H1 (cell line): ENCODE results near the gene TMEM117. TPM values are rescaled to one million over a fixed set of nuclear protein-coding genes. Genes with fewer than 3 reads are reported as not detected.

Experiments used
- CTCF ChIA-PET: fragments of 300-600 bp; sonication (Branson Sonifier 250); formaldehyde crosslinking; loops from one replicate; lab custom pipeline; 2021; ENCODE audit not compliant: partially characterized antibody; lab: Charles Lee
- POLR2A ChIA-PET: fragments of 300-600 bp; sonication (Branson Sonifier 250); formaldehyde crosslinking; loops from one replicate; lab custom pipeline; 2021; ENCODE audit warnings: inconsistent platforms; ENCODE audit not compliant: partially characterized antibody; lab: Charles Lee
- DNase-seq, 2 experiments: peaks; one replicate each; pipeline versions ENCODE4 v3.0.0 to v3.0.0-alpha.2; 2010 to 2022; ENCODE audit warnings: low spot score in 2 of 2, low read depth in 1 of 2, mixed read lengths in 1 of 2
- FAIRE-seq: peaks from 2 replicates; lab custom pipeline; 2011; peaks lifted over from hg19 to GRCh38; lab: Jason Lieb, UNC
- H2AFZ ChIP-seq: 2 replicates; pipeline ENCODE4 v1.8.1; 2012; ENCODE audit warnings: low read length, inconsistent platforms
- H2AK5ac ChIP-seq: 2 replicates; pipeline ENCODE4 v1.6.1; 2013; ENCODE audit warnings: low read depth, low read length
- H2BK120ac ChIP-seq: replicated peaks from 2 replicates; pipeline ENCODE3; 2013; ENCODE audit warnings: low read depth, low read length, inconsistent platforms
- H2BK12ac ChIP-seq: 2 replicates; pipeline ENCODE4 v1.6.1; 2013; ENCODE audit warnings: low read depth, low read length
- H2BK15ac ChIP-seq: 2 replicates; pipeline ENCODE4 v1.6.1; 2013; ENCODE audit warnings: low read length
- H2BK20ac ChIP-seq: 2 replicates; pipeline ENCODE4 v1.6.1; 2013; ENCODE audit warnings: low read length
- H2BK5ac ChIP-seq: 2 replicates; pipeline ENCODE4 v1.6.1; 2013; ENCODE audit warnings: low read depth, low read length
- H3K14ac ChIP-seq: 2 replicates; pipeline ENCODE4 v1.6.1; 2013; ENCODE audit warnings: inconsistent platforms; ENCODE audit not compliant: insufficient read length
- H3K18ac ChIP-seq: 2 replicates; pipeline ENCODE4 v1.6.1; 2013; ENCODE audit warnings: low read length; ENCODE audit errors: extremely low read depth
- H3K23ac ChIP-seq: 2 replicates; pipeline ENCODE4 v1.6.1; 2013; ENCODE audit warnings: inconsistent platforms; ENCODE audit not compliant: insufficient read length
- H3K23me2 ChIP-seq: 2 replicates; pipeline ENCODE4 v1.6.1; 2013; ENCODE audit warnings: low read depth, low read length
- H3K27ac ChIP-seq: 2 replicates; pipeline ENCODE4 v1.6.1; 2011; ENCODE audit warnings: low read depth, low read length, inconsistent platforms
- H3K27me3 ChIP-seq, 4 experiments: replicated peaks in 1 of 4; 1 replicate in 1 of 4; 2 replicates in 3 of 4; pipeline versions ENCODE4 v1.6.1 to v1.8.1; 2011 to 2013; ENCODE audit warnings: low read length in 3 of 4, mild to moderate bottlenecking in 3 of 4, inconsistent platforms in 2 of 4, mixed read lengths in 2 of 4, moderate library complexity in 1 of 4; ENCODE audit not compliant: control insufficient read depth in 3 of 4, insufficient read depth in 3 of 4; ENCODE audit errors: extremely low read depth in 1 of 4
- H3K36me3 ChIP-seq, 4 experiments: 2 replicates each; pipeline versions ENCODE4 v1.6.1 to v1.8.1; 2011 to 2013; ENCODE audit warnings: mild to moderate bottlenecking in 4 of 4, low read length in 3 of 4, moderate library complexity in 2 of 4, control low read depth in 1 of 4, inconsistent platforms in 1 of 4; ENCODE audit not compliant: insufficient read depth in 4 of 4, control insufficient read depth in 2 of 4
- H3K4ac ChIP-seq: replicated peaks from 2 replicates; pipeline ENCODE3; 2013; ENCODE audit warnings: low read length, low read depth, mixed read lengths, inconsistent platforms; ENCODE audit not compliant: insufficient read length
- H3K4me1 ChIP-seq, 4 experiments: replicated peaks in 1 of 4; 1 replicate in 1 of 4; 2 replicates in 3 of 4; pipeline versions ENCODE4 v1.6.1 to v1.8.1; 2011 to 2013; ENCODE audit warnings: low read length in 3 of 4, inconsistent platforms in 2 of 4, mixed read lengths in 1 of 4; ENCODE audit not compliant: insufficient read depth in 4 of 4, control insufficient read depth in 3 of 4
- H3K4me2 ChIP-seq, 2 experiments: 2 replicates each; pipeline versions ENCODE4 v1.6.1 to v1.8.1; 2011 to 2013; ENCODE audit warnings: low read depth in 2 of 2, low read length in 2 of 2, control low read depth in 1 of 2, inconsistent platforms in 1 of 2, mild to moderate bottlenecking in 1 of 2; ENCODE audit not compliant: insufficient read depth in 1 of 2
- H3K4me3 ChIP-seq, 4 experiments: fragments of 200-600, 300-600 bp in 1 of 4; sonication (generic), shearing (Covaris generic), sonication (Bioruptor Twin) in 1 of 4; 2 replicates each; pipeline versions ENCODE4 v1.5.1 to v1.8.1; 2011 to 2016; ENCODE audit warnings: low read length in 4 of 4, low read depth in 3 of 4, control low read depth in 2 of 4, inconsistent platforms in 2 of 4, mild to moderate bottlenecking in 2 of 4, mixed read lengths in 1 of 4, moderate library complexity in 1 of 4; ENCODE audit not compliant: insufficient read depth in 2 of 4; ENCODE audit errors: extremely low read depth in 1 of 4
- H3K56ac ChIP-seq: replicated peaks from 2 replicates; pipeline ENCODE3; 2013; ENCODE audit warnings: low read depth, mild to moderate bottlenecking, mixed read lengths, low read length, inconsistent platforms; ENCODE audit not compliant: insufficient read length
- H3K79me1 ChIP-seq: 2 replicates; pipeline ENCODE4 v1.6.1; 2013; ENCODE audit warnings: low read depth, low read length, control low read depth
- H3K79me2 ChIP-seq, 2 experiments: 2 replicates each; pipeline versions ENCODE4 v1.6.1 to v1.8.1; 2012 to 2013; ENCODE audit warnings: low read length in 2 of 2, mild to moderate bottlenecking in 2 of 2, inconsistent platforms in 1 of 2; ENCODE audit not compliant: insufficient read depth in 2 of 2, control insufficient read depth in 1 of 2
- H3K9ac ChIP-seq, 4 experiments: replicated peaks in 1 of 4; 1 replicate in 1 of 4; 2 replicates in 3 of 4; pipeline versions ENCODE4 v1.6.1 to v1.8.1; 2011 to 2013; ENCODE audit warnings: low read depth in 3 of 4, low read length in 3 of 4, control low read depth in 2 of 4, mild to moderate bottlenecking in 2 of 4, moderate library complexity in 2 of 4, inconsistent platforms in 1 of 4; ENCODE audit errors: extremely low read depth in 1 of 4
- H3K9me3 ChIP-seq, 2 experiments: 2 replicates each; pipeline versions ENCODE4 v1.6.1 to v1.8.1; 2012 to 2013; ENCODE audit warnings: mild to moderate bottlenecking in 2 of 2, moderate library complexity in 2 of 2, control low read depth in 1 of 2, inconsistent platforms in 1 of 2, low read depth in 1 of 2, low read length in 1 of 2, mixed read lengths in 1 of 2; ENCODE audit not compliant: insufficient read depth in 2 of 2
- H4K20me1 ChIP-seq, 2 experiments: replicated peaks in 1 of 2; 2 replicates each; pipeline versions ENCODE3 to v1.8.1; 2011 to 2013; ENCODE audit warnings: inconsistent platforms in 2 of 2, low read length in 2 of 2, mild to moderate bottlenecking in 1 of 2; ENCODE audit not compliant: insufficient read depth in 2 of 2, control insufficient read depth in 1 of 2
- H4K5ac ChIP-seq: 2 replicates; pipeline ENCODE4 v1.6.1; 2013; ENCODE audit warnings: low read length, low read depth, mixed read lengths, inconsistent platforms; ENCODE audit not compliant: insufficient read length
- H4K8ac ChIP-seq: 2 replicates; pipeline ENCODE4 v1.8.0; 2013; ENCODE audit warnings: mild to moderate bottlenecking, moderate library complexity, low read length, inconsistent platforms; ENCODE audit not compliant: insufficient read depth; ENCODE audit errors: extremely low read depth
- H4K91ac ChIP-seq: replicated peaks from 2 replicates; pipeline ENCODE3; 2013; ENCODE audit warnings: low read length, mixed read lengths, inconsistent platforms; ENCODE audit not compliant: insufficient read length
- JUND ChIP-seq: IDR thresholded peaks from 2 replicates; pipeline ENCODE4 v1.6.1; 2011; ENCODE audit warnings: mild to moderate bottlenecking, improper control_type of control experiment, low read length
- KDM4A ChIP-seq: IDR thresholded peaks from one replicate; pipeline ENCODE4 v1.7.1; 2012; ENCODE audit warnings: low read depth, mild to moderate bottlenecking, moderate library complexity, low read length, inconsistent platforms; ENCODE audit not compliant: severe bottlenecking
- KDM5A ChIP-seq: fragments of 200-600 bp; IDR thresholded peaks from 2 replicates; pipeline ENCODE4 v1.7.1; 2012; ENCODE audit warnings: mild to moderate bottlenecking, low read length, inconsistent platforms, mixed read lengths
- NANOG ChIP-seq: IDR thresholded peaks from 2 replicates; pipeline ENCODE4 v1.6.1; 2011; ENCODE audit warnings: low read length, low read depth, mild to moderate bottlenecking, inconsistent platforms; ENCODE audit not compliant: insufficient read depth, poor library complexity, severe bottlenecking
- NRF1 ChIP-seq: IDR thresholded peaks from 2 replicates; pipeline ENCODE4 v1.6.1; 2011; ENCODE audit warnings: mild to moderate bottlenecking, low read depth, low read length, improper control_type of control experiment
- RBBP5 ChIP-seq: IDR thresholded peaks from 2 replicates; pipeline ENCODE4 v1.7.1; 2012; ENCODE audit warnings: low read depth, mild to moderate bottlenecking, inconsistent platforms, low read length, moderate library complexity, borderline replicate concordance
- TAF7 ChIP-seq: optimal IDR thresholded peaks from 2 replicates; pipeline ENCODE3; 2011; ENCODE audit warnings: low read depth, mild to moderate bottlenecking, inconsistent platforms, low read length, moderate library complexity, borderline replicate concordance
- TBP ChIP-seq: IDR thresholded peaks from 2 replicates; pipeline ENCODE4 v1.6.1; 2011; ENCODE audit warnings: low read depth, low read length, improper control_type of control experiment
- TCF12 ChIP-seq: IDR thresholded peaks from 2 replicates; pipeline ENCODE4 v1.6.1; 2011; ENCODE audit warnings: low read depth, mild to moderate bottlenecking, low read length
- YY1 ChIP-seq: IDR thresholded peaks from 2 replicates; pipeline ENCODE4 v1.6.1; 2011; ENCODE audit warnings: low read depth, mild to moderate bottlenecking, low read length
- WGBS, 2 experiments: shearing (Covaris generic) in 1 of 2; methylation state at CpG; one replicate each; pipeline versions ENCODE4 v1.1.6 to v1.1.7; 2013 to 2015; ENCODE audit warnings: low lambda C conversion rate in 2 of 2, mixed read lengths in 2 of 2, inconsistent platforms in 1 of 2, low coverage in 1 of 2, missing lambda C conversion rate in 1 of 2; ENCODE audit not compliant: insufficient replicate concordance in 2 of 2, insufficient coverage in 1 of 2, insufficient read length in 1 of 2; ENCODE audit errors: extremely low coverage in 1 of 2, missing lambda C conversion rate in 1 of 2; 5-methylcytosine and 5-hydroxymethylcytosine counted together
- polyA plus RNA-seq, 7 experiments: library from polyadenylated mRNA; depleted of rRNA in 3 of 7; stranded (reverse) in 5 of 7; unstranded in 2 of 7; fragments of >200 nt in 5 of 7; fragments of 200-250 nt in 2 of 7; gene quantifications; 1 replicate in 5 of 7; 2 replicates in 1 of 7; 4 replicates in 1 of 7; pipeline versions ENCODE4 v1.2.1 to v1.2.3, GENCODE V29; 2011 to 2013; ENCODE audit warnings: missing spikeins in 2 of 7, mixed read lengths in 2 of 7
- total RNA-seq: library from RNA; stranded (reverse); fragmentation: NEBNext Ultra II Directional; extraction: Animal tissue kit (Norgen Biotek cat#: 25700); gene quantifications from 2 replicates; pipeline ENCODE4 v1.2.1, GENCODE V29; 2021

The TMEM117 gene
- total and polyA plus RNA-seq, 2 of the 8 experiments (the other 6 are each of a cell fraction or from before 2014, with no cell fraction given) = 0.80 to 1.4 TPM

DNA sequence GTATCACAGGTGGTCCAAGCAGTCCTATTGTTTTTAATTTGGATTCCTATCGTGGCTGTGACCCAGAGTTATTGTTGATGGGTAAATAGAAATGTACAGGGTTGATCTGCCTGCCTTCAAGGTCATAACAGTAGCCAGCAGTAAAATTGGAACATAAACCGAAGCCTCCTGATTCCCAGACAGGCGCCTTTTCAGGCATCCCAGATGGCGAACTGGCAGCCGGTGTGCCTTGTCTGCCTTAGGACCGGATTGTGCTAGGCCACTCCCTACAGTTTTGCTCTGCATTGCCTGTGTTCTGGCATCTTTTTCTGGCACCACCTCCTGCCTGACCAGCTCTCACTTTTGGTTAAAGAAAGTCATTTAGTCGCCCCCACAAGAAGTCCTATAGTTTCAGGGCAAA, 22.2 kb downstream of the TMEM117 start:
- Histone ChIP-seq H2BK12ac (no peak overlapping the region), H3K4me1 (peaks cover 0 to 3% (median 0%) of the 10 kb centered on the region in 4 experiments; a peak in 2 of 7 replicates), H4K8ac (no peak overlapping the region), H3K9ac (no peak overlapping the region), H2AFZ (peak overlapping the region; percentile 81; the same call in 1 of the 2 replicates), H3K27ac (no peak overlapping the region), H2BK15ac (no peak overlapping the region), H3K56ac (no peak overlapping the region), H3K36me3 (no peaks in the 10 kb centered on the region), H2AK5ac (no peak overlapping the region), H2BK20ac (no peak overlapping the region), H3K27me3 (no peaks in the 10 kb centered on the region), H3K9me3 (no peaks in the 10 kb centered on the region), H2BK120ac (no peak overlapping the region), H3K4me3 (no peak overlapping the region), H3K4me2 (no peak overlapping the region), H3K14ac (no peak overlapping the region), H3K4ac (no peak overlapping the region), H3K18ac (no peak overlapping the region), H4K91ac (no peak overlapping the region), H3K23ac (no peak overlapping the region), H2BK5ac (no peak overlapping the region), H3K79me2 (no peaks in the 10 kb centered on the region), H4K20me1 (no peaks in the 10 kb centered on the region), H3K23me2 (0 out of 2 replicates have a peak, but pooled peaks cover 2% of the 10 kb centered on the region), H4K5ac (no peak overlapping the region), H3K79me1 (no peaks in the 10 kb centered on the region)
- 92% methylated on average over 7 of the region's 7 CpGs; no CpG with 5 or more reads in 1 of the 2 experiments for WGBS, 2 experiments
- ChIA-PET POLR2A (no interaction called here), CTCF (no interaction called here)
- no peak for FAIRE-seq
- no peak for DNase-seq
- TF ChIP-seq TAF7 = no peak
- no peak for TF ChIP-seq KDM5A
- no peak for TF ChIP-seq TBP
- no peak for TF ChIP-seq KDM4A
- TF ChIP-seq NANOG = no peak
- TF ChIP-seq TCF12 = no peak
- no peak for TF ChIP-seq JUND
- no peak for TF ChIP-seq NRF1
- no peak for TF ChIP-seq RBBP5
- no peak for TF ChIP-seq YY1
